SK-N-MC (cell line): ENCODE results near the gene ZBTB8B.

ENCODE experiments used
- EZH2 ChIP-seq: fragments of 200-600 bp; sonication (generic); IDR thresholded peaks from one replicate; pipeline ENCODE4 v1.6.1; 2017; ENCODE audit warnings: antibody characterized with exemption
- POLR2AphosphoS5 ChIP-seq: IDR thresholded peaks from 2 replicates; pipeline ENCODE4 v1.6.1; 2012; ENCODE audit warnings: mild to moderate bottlenecking, low read depth, low read length, borderline replicate concordance

GRCh38 chr1:32480003-32480402 lies 15.1 kb downstream of the ZBTB8B start:
- no peak for TF ChIP-seq POLR2AphosphoS5
- no peak for TF ChIP-seq EZH2
